Occipital lobe (tissue), 2 donors: ENCODE results near the gene LCE1F. TPM values are rescaled to one million over a fixed set of nuclear protein-coding genes. Genes with fewer than 3 reads are reported as not detected.

Experiments used
- DNase-seq: peaks from one replicate; lab custom pipeline; 2025; lab: John Stamatoyannopoulos, UW
- total RNA-seq: library from RNA; depleted of rRNA; stranded (reverse); fragments of >200 nt; gene quantifications from one replicate; pipeline ENCODE4 v1.2.3, GENCODE V29; 2014

Gene LCE1F
- total RNA-seq, 1 donor from 2014 or later = not detected

DNA sequence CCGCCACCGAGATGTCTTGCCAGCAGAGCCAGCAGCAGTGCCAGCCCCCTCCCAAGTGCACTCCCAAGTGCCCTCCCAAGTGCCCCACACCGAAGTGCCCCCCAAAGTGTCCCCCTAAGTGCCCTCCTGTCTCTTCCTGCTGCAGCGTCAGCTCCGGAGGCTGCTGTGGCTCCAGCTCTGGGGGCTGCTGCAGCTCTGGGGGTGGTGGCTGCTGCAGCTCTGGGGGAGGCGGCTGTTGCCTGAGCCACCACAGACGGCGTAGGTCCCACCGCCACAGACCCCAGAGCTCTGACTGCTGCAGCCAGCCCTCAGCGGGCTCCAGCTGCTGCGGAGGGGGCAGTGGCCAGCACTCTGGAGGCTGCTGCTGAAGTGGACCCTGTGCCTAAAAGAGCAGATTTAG lies 1.4 kb downstream of the LCE1F start:
- DNase-seq = no peak

DNA sequence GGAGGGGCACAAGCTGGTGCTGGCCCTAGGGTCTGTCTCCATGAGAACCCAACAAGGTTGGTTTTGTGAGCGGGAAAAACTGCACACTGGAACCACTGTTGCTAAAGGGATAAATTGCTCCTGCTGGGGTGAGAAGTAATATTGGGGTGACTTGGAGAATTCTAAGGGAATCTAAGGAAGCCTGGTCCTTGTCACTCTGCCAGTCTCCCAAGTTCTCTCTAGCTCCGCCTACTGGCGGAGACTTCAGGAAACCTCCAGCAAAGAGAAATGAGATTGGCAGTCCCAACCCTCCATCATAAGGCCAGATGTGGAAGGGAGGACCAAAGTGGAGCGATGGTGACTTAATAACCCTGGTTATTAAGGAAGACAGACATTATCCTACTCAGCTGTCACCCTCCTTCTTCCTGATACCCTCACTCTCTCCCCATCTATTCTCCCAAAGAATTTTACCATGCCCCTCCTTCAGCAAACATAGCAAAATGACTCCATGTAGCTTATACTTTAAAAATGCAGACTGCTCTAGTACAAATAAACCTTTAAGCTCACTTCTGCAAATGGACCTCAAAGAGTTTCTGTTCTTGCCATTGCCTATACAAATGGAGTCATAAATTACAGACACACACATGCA lies 2.7 kb downstream of the LCE1F start:
- no peak for DNase-seq

GRCh38 chr1:152783095-152783494 lies 8.2 kb downstream of the LCE1F start:
- no peak for DNase-seq

- DNase-seq = no peak
These were observed 11.1 kb downstream of the LCE1F start, which contains the start of gene LCE1E for GRCh38 chr1:152786077-152786476. LCE1E (plus strand) TSS chr1:152786257; CDS start chr1:152787300, 1,043 bp downstream.

- no peak for DNase-seq
These were observed 20.7 kb downstream of the LCE1F start for GRCh38 chr1:152795686-152796085.

GRCh38 chr1:152796421-152796820 lies 21.5 kb downstream of the LCE1F start, which contains the start of gene LCE1D:
LCE1D (plus strand) TSS chr1:152796721; CDS start chr1:152797795, 1,074 bp downstream.
- DNase-seq = no peak

DNA sequence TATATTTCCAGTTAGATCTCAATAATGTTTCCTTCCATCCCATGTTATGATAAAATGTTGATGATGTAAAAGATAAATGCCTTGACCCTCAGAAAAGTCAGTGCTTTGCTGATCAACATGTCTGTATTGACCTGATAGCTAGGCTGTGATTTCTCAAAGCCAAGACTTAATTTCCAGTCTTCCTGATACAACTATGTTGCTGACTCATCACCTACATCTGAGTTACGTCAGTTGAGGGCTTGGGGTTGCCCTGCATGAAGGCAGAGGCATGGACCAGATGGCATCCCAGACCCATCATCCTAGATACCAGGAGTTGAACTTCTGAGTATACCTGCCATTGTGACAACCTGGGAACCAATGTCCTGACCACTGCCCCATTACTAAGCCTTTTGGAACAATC lies 26.4 kb downstream of the LCE1F start:
- DNase-seq = no peak

GRCh38 chr1:152806576-152806975 lies 31.6 kb downstream of the LCE1F start, which contains the start of gene LCE1C:
LCE1C (minus strand) TSS chr1:152806651; CDS start chr1:152805478, 1,173 bp downstream.
- DNase-seq = no peak

DNA sequence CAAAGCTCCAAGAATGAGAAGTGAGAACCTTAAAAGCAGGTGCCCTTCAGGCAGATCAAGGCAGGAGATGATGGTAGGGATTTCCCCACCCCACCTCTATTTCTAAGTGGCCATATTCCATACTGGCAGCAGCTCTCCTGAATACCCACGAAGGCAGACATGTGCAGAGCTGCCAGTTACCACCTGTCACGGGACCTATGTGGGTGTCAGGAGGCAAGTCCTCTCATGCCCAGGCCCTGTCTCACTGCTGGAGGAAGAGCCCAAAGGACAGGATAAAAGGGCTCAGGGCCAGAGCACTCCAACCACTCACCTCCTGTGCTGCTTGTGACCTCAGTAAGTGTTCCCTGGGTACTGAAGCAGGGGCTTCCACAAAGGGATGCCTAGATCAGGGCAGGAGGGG lies 36.1 kb downstream of the LCE1F start:
- no peak for DNase-seq

DNA sequence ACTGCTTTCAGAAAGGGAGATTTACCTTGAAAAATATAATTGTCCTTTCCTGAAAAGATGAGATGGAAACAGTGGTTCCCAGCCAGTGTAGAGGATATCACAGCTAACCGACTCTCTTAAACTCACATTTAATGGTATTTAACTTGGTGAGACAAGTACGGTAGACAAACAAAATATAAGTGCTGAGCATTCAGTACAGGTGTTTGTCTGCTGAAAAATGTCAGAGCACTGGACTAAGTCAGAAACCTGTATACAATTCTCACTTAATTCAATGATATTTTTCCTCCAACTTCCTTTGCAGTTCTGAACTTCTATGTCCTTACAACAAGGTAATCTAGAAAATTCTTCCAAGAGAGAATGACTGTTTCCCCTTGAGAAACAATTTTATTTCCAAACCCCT lies 36.7 kb downstream of the LCE1F start, which contains the start of gene LCE1B:
Gene LCE1B, plus strand, starts transcription at position 301 of the 400 bp plus-strand sequence. CDS start 476 bp downstream, outside the sequence.
- DNase-seq = no peak

DNA sequence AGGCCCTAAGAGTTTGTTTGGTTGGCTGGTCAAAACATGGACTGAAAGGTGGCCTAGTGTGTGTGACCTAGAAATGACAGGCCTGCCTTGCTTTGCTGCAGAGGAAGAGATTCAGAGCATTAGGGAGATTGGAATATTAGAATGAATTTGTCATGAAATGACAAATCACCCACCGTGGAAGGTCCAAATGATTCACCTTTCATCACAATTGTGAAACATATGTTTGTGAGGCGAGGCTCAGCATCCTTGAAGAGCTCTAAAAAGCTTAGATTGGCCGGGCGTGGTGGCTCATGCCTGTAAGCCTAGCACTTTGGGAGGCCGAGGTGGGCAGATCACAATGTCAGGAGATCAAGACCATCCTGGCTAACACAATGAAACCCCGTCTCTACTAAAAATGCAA lies 42.4 kb downstream of the LCE1F start:
- no peak for DNase-seq

- no peak for DNase-seq
These were observed 48.4 kb downstream of the LCE1F start for GRCh38 chr1:152823294-152823693.

- no peak for DNase-seq
These were observed 50.0 kb downstream of the LCE1F start for GRCh38 chr1:152824964-152825363.

Other genes with a start within 250 kb of the LCE1F start
- gene LCE3E, start 208.4 kb upstream of the LCE1F start, total RNA-seq = not detected
- not detected for gene LCE3D, start 194.6 kb upstream of the LCE1F start, total RNA-seq
- gene LCE3C, start 174.9 kb upstream of the LCE1F start, total RNA-seq = not detected
- not detected for gene LCE3B, start 161.3 kb upstream of the LCE1F start, total RNA-seq
- gene LCE3A, start 152.0 kb upstream of the LCE1F start, total RNA-seq = not detected
- gene LCE2D, start 111.8 kb upstream of the LCE1F start, total RNA-seq = not detected
- not detected for gene LCE2C, start 99.9 kb upstream of the LCE1F start, total RNA-seq
- not detected for gene LCE2B, start 89.0 kb upstream of the LCE1F start, total RNA-seq
- not detected for gene LCE2A, start 76.8 kb upstream of the LCE1F start, total RNA-seq
- gene LCE4A, start 67.0 kb upstream of the LCE1F start, total RNA-seq = not detected
- gene KPRP, start 17.1 kb upstream of the LCE1F start, total RNA-seq = not detected
- gene LCE1E, start 11.1 kb downstream of the LCE1F start, total RNA-seq = not detected
- not detected for gene LCE1D, start 21.6 kb downstream of the LCE1F start, total RNA-seq
- not detected for gene LCE1C, start 31.5 kb downstream of the LCE1F start, total RNA-seq
- not detected for gene LCE1B, start 36.8 kb downstream of the LCE1F start, total RNA-seq
- gene LCE1A, start 52.3 kb downstream of the LCE1F start, total RNA-seq = not detected
- not detected for gene LCE6A, start 67.7 kb downstream of the LCE1F start, total RNA-seq
- gene LCE7A, start 84.9 kb downstream of the LCE1F start, total RNA-seq = not detected
- not detected for gene SMCP, start 103.2 kb downstream of the LCE1F start, total RNA-seq
- gene IVL, start 133.4 kb downstream of the LCE1F start, total RNA-seq = not detected
- gene SPRR5, start 172.1 kb downstream of the LCE1F start, total RNA-seq = not detected
- gene SPRR4, start 195.5 kb downstream of the LCE1F start, total RNA-seq = not detected
- gene SPRR1A, start 208.9 kb downstream of the LCE1F start, total RNA-seq = not detected
- 1.6 TPM for gene SPRR3, start 226.6 kb downstream of the LCE1F start, total RNA-seq